GM21528 (cell line): ENCODE data around the gene SLC38A2.
A peak's percentile ranks its signal among the peaks of the same experiment; 100 is the strongest.

Experiments
- ATAC-seq: cut with Tn5 transposase; IDR thresholded peaks from one replicate; pipeline ENCODE4 v1.9.1; 2021; ENCODE audit warnings: mild to moderate bottlenecking, moderate library complexity; ENCODE audit not compliant: unreplicated experiment, low FRiP score

Gene SLC38A2

DNA sequence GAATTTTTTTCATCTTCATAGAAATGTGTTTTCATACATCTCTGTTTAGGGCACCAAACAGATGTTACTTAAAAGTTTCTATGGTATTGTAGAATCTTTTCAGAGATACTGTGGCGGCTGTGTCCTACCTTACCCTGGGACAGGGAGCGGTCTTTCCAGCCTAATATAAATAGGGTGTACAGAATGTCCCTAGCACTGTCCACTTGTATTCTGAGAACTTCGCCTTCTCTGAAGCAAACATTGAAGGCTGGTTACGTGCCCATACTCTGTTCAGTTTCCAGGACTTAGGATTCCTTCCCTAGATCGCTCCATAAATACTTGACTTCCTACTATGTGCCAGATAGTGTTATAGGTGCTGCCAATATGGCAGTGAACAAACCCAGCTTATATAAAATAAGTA lies 24.3 kb upstream of the SLC38A2 start:
- no peak for ATAC-seq

DNA sequence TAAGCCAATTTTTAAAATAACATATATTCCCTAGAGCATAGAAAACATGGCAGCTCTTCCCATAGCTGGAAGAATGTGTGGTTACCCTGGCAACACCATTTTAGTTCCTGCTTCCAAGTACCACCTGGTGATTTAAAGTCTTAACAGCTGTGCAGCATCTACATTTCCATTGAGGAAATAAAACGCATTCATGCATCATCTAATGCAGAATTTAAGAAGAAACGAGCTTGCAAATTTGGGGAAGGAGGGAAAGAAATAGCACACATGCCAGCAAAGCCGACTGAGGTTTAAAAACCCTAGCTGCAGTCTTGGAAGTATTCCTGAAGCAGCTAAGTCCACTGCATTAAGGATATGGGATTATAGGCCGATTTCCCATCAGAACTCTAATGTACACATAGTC lies 22.8 kb upstream of the SLC38A2 start:
- ATAC-seq: no peak

DNA sequence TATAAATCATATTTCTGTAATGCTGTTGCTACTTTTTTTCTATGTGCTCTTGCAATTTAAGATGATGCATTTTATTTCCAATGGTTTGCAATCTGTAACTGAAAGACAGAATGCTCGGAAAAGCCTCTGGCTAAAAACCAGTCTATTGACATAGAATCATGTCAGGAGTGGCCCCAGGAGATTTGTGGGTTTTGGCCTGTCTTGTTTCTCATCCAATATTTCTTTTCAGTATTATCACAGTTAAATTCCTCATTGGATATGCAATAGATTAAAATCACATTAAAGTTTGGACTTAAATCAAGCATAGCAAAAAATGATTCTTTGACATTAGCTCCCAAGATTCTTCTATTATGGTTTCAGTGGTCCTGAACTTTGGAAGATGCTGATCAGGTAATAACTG lies 19.1 kb upstream of the SLC38A2 start:
- no peak for ATAC-seq

DNA sequence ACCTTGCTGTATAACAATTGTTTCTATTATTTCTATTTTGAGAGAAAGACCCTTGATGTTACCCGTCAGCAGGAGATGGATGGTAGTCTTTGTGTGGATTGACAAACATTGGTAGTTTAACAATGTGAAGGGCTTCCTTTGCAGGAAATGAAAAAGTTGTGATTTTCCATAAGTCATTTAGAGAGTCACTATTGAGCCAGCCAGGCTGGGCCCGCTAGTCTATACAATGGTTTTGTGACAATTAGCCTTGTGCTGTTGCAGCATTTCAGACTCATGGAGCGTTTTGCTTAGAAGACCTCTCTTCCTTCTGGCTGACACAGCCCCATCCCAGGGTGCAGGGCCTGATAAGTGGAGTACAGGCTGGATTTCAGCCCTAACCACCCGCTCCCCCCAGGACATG lies 18.3 kb upstream of the SLC38A2 start:
- no peak for ATAC-seq

DNA sequence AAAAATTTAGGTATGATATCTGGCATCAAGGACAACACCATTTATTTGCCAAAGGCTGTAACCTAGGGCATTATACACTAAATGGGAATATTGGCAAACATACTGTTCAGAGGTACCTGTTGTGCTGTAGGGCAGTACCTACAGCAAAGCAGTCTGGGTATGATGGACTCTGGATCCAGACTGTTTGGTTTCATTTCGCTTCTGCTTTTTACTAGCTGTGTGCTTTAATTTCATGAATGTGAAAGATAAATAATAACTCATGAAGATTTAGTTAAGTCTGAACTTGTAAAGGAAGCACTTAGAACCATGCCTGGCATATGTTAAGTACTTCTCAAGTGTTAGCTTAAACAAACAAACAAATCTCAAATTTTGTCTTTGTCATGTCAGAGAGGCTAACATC lies 17.7 kb upstream of the SLC38A2 start:
- no peak for ATAC-seq

DNA sequence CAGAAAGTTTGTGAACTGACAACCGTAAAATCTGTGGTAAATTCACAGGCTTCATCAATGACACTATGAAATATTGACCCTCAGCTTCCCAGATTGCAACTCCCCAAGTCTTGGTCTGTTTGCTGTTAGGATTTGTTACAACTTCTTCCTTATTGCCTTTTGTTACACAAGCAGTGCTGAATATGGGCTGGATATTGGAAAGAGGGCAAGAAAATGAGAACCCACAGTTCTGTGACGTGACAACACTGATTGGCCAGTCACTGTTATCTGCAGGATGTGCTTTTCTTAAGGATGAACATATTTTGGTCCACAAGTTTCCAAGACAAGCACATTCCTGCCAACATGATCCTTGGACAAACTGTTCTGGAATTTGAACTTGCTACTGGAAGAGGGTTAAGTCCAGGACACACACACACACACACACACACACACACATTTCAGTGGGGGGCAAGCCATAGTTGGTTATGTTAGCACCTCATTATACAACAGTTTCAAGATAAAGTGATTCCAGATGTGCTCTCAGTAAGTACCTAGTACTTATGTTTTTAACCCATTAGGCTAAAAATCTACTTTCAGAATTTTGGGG lies 16.6 kb upstream of the SLC38A2 start:
- no peak for ATAC-seq

DNA sequence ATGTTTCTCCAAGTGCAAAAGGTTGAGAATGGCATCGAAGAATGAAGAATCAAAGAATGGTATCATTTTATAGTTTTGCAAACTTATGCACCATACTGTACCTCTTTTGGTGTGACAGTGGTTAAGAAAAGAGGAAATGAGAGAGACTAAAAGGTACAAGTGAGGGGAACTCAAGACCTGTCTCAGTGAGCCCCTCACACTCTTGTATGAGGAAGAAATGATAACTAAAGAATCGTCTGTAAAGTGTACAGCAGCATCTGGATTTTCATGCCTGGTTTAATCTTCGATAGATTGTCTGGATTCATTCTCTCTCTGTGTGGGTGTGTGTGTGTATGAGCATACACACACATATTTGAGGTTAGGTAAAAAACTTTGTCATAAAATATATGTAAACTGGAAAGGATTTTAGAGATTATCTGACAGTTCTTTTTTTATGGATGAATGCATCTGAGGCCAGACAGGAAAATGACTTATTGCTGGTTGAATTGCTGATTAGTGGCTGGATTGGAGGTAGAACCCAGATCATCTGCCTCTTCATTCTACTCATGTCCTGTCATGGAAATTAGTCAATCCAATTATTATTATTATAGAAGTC lies 16.0 kb upstream of the SLC38A2 start:
- peak; percentile 62 for ATAC-seq

DNA sequence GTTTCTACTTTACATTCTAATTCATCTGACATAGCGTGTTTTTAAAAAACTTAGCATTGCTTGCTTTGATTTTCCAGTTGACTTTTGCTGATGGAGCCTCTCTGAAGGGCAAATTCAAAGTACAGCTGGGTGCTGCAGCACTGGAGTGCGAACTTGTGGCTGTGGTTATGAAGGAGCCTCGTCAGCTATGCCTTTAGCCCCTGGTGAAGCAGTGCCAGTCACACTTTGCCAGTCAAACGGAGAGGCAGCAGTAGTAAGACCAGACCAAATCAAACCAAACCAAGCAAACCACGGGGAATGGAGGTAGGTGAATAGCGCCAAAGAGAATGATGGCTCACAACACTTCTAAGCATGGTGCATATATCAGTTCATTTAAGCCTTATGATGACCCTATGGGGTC lies 15.1 kb upstream of the SLC38A2 start:
- ATAC-seq: no peak

DNA sequence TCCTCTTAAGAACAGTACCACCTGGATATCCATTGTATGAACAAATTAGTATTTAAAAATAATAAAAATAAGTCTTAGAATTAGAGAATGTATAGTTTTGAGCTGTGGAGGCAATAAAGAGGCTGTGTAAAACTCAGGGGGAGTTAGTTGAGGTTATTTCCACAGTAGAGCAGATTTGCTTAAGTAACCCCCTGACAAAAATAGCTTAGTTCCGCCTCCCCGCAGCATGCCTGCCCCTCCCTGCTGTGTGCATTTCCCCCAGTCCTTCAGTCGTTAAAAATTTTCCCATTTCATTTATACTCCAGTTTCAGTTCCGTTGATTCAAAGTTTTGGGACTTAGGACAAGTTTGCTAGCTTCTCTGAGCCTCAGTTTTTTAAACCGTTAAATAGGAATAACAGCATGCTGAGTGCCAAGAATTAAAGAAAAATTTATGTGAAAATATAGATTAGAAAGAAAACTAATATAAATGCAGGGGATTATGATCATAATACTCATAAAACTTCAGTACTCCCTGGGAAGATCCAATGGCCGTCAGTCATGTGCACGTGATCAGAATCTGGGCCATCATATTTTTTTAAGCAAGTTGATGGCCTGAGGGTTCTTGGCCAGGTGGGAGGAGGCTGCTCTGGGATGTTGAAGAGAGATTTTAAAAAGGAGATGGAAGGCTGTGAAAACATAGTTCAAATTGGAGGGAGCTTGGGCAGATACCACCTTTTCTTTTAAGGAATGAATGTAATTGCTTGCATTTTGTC lies 14.5 kb upstream of the SLC38A2 start:
- no peak for ATAC-seq

DNA sequence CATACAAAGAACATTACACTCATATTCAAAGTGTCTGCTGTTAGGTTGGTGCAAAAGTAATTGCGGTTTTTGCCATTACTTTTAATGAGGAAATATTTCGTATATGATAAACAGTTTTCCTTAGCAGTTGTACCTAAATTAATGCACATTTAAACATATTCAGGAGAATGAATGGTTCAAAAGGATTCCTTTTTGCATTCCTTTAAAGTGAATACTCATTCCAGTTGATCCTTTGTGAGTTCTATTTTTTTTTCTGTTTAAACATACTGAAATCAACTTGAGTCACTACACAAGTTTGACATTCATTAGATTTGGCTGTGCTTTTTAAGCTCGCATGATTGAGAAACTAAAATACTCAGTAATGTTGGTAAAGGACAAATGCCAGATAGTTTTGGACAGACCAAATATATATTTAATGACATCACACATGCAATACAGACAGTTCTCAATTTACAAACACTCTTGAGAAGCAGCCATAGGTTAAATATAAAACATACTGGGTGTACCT lies 13.8 kb upstream of the SLC38A2 start:
- ATAC-seq: no peak

DNA sequence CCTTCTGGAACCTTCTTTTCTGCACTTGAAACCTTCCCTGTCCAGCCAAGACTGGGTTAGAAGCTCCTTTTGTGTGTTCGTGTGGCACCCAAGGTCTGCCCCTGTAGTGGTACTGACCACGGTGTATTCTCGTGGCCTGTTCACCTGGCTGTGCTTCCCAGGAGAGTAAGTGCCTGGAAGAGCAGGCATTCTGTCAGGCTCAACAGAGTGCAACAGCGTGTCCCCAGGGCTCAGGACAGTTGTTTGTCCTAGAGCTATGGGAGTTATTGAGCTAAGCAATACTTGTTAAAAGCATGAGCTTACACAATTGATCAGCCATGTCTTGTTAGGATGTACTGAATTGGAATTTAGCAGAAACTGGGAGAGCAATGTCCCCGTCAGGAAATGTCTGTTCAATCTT lies 12.9 kb upstream of the SLC38A2 start:
- no peak for ATAC-seq

DNA sequence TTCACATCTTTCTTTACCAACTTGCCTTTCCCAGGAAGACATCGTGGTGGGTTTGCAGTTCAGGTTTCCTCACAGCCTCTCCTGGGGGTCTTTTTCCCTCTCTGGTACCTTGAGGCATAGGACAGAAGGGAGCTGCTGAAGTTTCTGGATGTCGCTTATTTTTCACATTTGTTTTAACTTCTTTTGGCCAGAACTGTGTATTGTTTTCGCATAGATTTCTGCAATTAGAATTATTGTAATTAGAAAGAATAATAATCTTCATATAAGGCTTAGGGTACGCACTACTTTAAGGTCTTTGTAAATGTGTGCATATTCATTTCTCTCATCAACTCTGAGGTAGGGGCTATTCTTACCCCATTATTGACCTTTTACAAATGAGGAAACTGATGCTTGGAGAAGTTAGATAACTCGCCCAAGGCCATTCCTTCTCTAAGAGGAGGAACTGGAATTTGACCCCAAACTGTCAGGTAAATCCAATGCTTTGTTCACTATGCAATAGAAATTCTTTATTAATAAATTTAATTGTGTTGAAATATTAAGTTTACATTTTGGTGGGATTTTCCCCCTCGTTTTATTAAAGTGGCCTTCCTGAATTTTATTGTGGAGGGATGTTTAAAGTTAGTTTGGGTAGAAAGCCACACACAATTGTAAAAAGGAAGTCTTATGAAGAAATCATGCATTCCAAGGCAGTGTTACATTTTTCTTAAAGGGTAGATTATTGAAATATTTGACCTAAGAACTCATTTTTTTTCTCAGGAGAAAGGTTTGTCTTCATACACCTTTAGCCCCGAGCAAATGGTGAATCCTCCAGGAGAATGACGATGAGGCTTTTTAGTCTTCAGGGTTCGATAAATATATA lies 12.1 kb upstream of the SLC38A2 start:
- no peak for ATAC-seq

DNA sequence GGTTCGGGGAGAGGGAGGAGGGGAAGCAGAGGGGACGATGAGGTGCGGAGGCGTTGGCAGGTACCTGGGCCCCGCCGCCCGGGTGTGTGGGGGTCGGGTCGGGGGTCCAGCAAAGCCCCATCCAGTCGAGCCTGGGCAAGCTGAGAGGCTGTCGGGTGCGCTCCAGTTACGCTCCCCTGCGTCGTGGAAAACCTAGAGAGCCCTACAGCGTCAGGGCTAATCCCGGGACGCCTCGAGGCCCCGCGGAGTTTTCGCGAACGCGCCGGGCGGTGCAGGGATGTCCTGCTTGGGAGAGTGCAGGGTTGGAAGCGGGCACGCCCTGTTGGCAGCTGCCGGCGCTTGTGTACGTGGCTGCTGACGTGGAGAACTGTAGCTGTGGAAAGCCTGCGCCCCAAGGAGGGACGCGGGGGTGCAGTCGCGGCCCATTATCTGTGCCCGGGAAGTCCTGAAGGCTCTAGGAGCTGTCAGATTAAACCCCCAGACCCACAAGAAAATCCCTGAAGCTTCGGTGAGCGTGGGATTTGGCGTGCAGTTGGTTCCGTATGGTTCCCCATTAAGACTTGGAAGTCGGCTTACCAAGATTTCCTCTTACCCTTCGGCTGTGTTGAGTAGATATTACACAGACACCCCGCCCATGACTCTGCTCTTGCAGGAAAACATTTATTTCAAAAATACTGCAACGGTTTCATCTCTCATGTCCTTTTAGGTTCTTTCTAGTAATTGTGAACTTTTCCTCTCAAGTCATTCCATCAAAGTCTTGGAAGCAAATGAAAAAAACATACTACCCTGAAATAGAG lies 11.3 kb upstream of the SLC38A2 start:
- peak; percentile 40 for ATAC-seq

DNA sequence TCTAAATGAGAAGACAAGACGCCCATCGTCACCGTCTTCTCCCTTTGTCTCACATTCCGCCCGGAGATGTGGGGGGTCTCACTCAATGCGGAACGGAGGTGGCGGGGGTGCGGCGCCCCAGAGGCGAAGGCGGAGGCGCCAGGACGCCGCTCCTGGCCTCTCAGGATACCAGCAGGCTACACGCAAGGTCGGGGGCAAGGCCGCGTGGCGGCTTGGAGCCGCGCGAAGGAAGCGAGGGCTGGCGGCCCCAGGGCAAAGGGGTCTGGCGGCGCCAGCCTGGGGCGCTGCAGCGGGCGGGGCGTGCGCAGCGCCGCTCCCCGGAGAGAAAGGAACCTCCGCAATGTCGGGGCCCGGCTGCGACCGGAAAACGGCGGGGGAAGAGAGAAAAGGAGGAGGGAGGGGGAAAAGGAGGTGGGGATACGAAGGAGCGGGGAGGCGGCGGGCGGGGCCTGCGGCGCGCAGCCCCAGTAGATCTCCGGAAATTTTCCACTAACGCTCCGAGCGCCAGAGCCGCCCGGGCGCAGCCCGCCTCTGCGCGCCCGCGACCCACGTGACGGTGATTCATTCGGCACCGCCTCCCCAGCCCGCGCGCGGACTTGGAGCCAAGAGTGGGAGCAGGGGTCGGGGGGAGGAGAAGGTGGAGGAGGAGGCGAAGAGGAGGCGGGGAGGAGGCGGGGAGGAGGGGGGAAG lies 10.5 kb upstream of the SLC38A2 start:
- peak; percentile 70 for ATAC-seq

DNA sequence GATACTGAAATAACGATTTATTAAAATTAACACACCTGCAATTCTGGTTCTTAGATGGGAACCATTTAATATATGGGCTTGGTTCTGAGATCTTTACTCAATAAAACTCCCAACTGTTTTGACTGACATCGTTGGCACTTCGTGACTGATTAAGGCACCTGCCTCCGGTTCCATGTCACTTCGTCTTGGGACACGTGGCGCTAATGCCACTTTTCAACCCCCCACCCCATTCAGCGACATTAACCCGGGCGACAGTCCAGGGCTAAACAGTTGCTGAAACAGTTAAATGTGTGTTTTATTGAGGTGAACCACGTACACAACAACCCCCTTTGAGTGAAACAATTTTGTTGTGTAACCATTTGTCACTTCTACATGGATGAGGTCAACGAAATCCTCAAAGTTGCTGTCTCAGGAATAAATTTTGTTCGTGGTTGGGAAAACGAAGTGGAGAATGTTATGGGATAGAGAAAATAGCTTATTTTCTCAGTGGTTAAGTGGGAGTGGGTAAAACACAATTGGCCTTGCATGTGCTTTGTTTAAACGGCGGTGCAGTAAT lies 9.9 kb upstream of the SLC38A2 start:
- ATAC-seq: no peak

DNA sequence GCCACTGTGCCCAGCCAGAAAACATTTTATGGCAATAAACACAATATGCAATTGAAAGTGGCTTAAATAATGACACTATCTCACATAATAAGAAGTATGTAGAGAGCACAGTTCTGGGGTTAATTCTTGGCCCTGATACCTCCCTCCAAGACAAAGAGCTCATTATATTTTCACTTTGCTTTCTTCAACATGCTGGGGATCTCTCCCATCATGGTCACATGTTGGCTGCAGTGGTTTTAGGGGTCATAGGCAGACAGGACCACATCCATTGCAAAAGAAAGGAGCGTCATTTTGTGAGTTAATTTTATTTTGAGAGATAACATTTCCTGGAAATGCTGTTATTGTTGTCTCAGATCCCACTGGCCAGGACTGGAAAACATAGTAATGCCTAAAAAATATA lies 8.3 kb upstream of the SLC38A2 start:
- ATAC-seq: no peak

DNA sequence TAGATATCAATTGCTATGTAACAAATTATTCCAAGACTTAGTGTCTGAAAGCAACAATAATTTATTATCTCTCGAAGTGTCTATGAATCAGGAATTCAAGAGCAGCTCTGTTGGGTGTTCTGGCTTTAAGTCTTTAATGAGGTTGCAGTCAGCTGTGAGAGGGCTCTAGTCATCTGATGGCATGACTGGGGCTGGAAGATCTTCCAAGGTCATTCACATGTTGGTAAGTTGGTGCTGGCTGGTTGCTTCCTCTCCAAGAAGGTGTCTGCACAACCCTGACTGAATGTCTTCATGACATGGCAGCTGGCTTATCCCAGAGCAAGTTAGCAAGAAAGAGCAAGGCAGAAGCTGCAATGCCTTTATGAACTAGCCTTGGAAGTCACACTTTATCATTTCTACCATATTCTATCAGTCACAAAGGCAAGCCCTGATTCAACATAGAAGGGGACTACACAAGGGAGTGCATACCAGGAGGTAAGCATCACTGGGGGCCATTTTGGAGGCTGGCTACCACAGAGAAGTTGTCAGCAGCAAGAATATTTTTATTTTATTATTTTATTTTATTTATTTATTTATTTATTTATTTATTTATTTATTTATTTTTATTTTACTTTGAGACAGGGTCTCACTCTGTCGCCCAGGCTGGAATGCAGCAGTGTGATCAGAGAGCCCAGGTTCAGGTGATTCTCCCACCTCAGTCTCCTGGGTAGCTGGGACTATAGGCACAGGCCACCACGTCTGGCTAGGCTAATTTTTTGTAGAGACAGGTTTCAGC lies 7.6 kb upstream of the SLC38A2 start:
- no peak for ATAC-seq

DNA sequence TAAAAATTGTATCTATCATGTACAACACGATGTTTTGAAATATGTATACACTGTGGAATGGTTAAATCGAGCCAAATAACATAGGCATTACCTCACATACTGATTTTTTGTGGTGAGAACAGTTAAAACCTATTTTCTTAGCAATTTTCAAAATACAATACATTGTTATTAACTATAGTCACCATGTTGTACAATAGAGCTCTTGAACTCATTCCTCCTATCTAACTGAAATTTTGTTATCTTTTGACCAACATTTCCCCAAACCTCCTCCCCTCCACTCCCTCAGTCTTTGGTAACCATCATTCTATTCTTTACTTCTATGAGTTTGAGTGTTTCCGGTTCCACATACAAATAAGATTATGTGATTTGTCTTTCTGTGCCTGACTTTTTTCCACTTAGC lies 6.8 kb upstream of the SLC38A2 start:
- ATAC-seq: no peak

DNA sequence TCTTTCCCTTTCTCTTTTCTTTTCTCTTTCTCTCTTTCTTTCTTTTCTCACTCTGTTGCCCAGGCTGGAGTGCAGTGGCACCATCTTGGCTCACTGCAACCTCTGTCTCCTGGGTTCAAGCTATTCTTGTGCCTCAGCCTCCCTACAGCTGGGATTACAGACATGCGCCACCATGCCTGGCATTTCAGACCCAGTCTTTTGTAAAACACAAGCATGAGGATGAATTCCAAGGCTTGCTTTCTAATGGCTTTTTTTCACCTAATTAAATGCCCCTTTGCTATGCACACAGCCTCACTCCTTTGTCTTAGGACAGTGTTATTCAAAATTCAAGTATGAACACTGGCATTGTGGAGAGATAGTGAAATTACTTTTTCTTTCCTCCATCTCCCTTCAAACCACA lies 6.0 kb upstream of the SLC38A2 start:
- ATAC-seq: no peak
